Activated naive CD4-positive, alpha-beta T cell treated with anti-CD3 and anti-CD28 coated beads for 36 hours (primary cell): ENCODE results near the gene KCTD12. TPM values are rescaled to one million over a fixed set of nuclear protein-coding genes. Genes with fewer than 3 reads are reported as not detected.

Experiments used
- total RNA-seq, 2 experiments: library from RNA; stranded (reverse); gene quantifications; one replicate each; pipeline ENCODE4 v1.2.3, GENCODE V29; 2021

KCTD12 gene
- total RNA-seq, 2 experiments from 2014 or later, result 6.2 to 6.4 TPM

Other genes starting within 250 kb of the KCTD12 start
- gene ACOD1, start 62.1 kb upstream of the KCTD12 start, total RNA-seq, result not detected
- gene CLN5, start 105.7 kb upstream of the KCTD12 start, total RNA-seq, result 10 to 100 TPM; 13.6 to 14.6 TPM
- gene FBXL3, start 140.8 kb upstream of the KCTD12 start, total RNA-seq, result 10 to 100 TPM; 27.1 to 27.4 TPM